GM23338 (cell line): ENCODE measurements around the gene ROR1. TPM values are rescaled to one million over a fixed set of nuclear protein-coding genes. Genes with fewer than 3 reads are reported as not detected.

Experiments used
- ATAC-seq: fragments of 200-7000 bp; cut with Tn5 transposase; 3 replicates; pipeline ENCODE4 v1.9.1; 2020
- DNase-seq: peaks from one replicate; pipeline ENCODE4 v3.0.0-alpha.2; 2015; ENCODE audit warnings: low spot score
- H2AFZ ChIP-seq: fragments of 200-600 bp; sonication (generic); 2 replicates; pipeline ENCODE4 v1.8.0; 2016; ENCODE audit warnings: antibody characterized with exemption, mild to moderate bottlenecking, moderate library complexity
- H3F3A ChIP-seq: fragments of 200-600 bp; sonication (generic); replicated peaks from 2 replicates; pipeline ENCODE4 v1.8.0; 2017; ENCODE audit warnings: antibody characterized with exemption, mixed run types, low read depth
- H3K27ac ChIP-seq: fragments of 200-600 bp; sonication (generic); 2 replicates; pipeline ENCODE4 v1.6.1; 2016; ENCODE audit warnings: low read depth
- H3K27me3 ChIP-seq: fragments of 200-600 bp; sonication (generic); 2 replicates; pipeline ENCODE4 v1.8.0; 2016; ENCODE audit warnings: mild to moderate bottlenecking, mixed run types, moderate library complexity; ENCODE audit not compliant: insufficient read depth
- H3K36me3 ChIP-seq: fragments of 200-600 bp; sonication (generic); 2 replicates; pipeline ENCODE4 v1.8.0; 2016; ENCODE audit warnings: mild to moderate bottlenecking; ENCODE audit not compliant: insufficient read depth
- H3K4me1 ChIP-seq: fragments of 200-600 bp; sonication (generic); 2 replicates; pipeline ENCODE4 v1.8.0; 2016; ENCODE audit warnings: mild to moderate bottlenecking, moderate library complexity; ENCODE audit not compliant: insufficient read depth
- H3K4me2 ChIP-seq: fragments of 200-600 bp; sonication (generic); 2 replicates; pipeline ENCODE4 v1.7.1; 2017; ENCODE audit warnings: mixed run types
- H3K4me3 ChIP-seq: fragments of 200-600 bp; sonication (generic); 2 replicates; pipeline ENCODE4 v1.6.1; 2016; ENCODE audit warnings: mixed run types
- H3K79me2 ChIP-seq: fragments of 200-600 bp; sonication (generic); replicated peaks from 2 replicates; pipeline ENCODE4 v1.8.0; 2017; ENCODE audit warnings: mild to moderate bottlenecking; ENCODE audit not compliant: insufficient read depth
- H3K9me2 ChIP-seq: fragments of 200-600 bp; sonication (generic); 2 replicates; pipeline ENCODE4 v1.8.0; 2017; ENCODE audit not compliant: insufficient read depth
- H4K20me1 ChIP-seq: fragments of 200-600 bp; sonication (generic); replicated peaks from 2 replicates; pipeline ENCODE4 v1.8.0; 2017; ENCODE audit warnings: mild to moderate bottlenecking; ENCODE audit not compliant: insufficient read depth
- H3K27ac Mint-ChIP-seq: 2 replicates; pipeline ENCODE4 v1.8.0; 2020; ENCODE audit warnings: inconsistent platforms, mild to moderate bottlenecking, moderate library complexity, mixed read lengths
- H3K27me3 Mint-ChIP-seq: 3 replicates; pipeline ENCODE4 v1.8.0; 2022; ENCODE audit warnings: low read depth, mild to moderate bottlenecking, moderate library complexity, mixed read lengths, inconsistent platforms; ENCODE audit not compliant: insufficient read depth, poor library complexity
- H3K36me3 Mint-ChIP-seq: 3 replicates; pipeline ENCODE4 v1.8.0; 2021; ENCODE audit warnings: low read depth, mild to moderate bottlenecking, inconsistent platforms, moderate library complexity, mixed read lengths
- H3K4me1 Mint-ChIP-seq: 3 replicates; pipeline ENCODE4 v1.8.0; 2020; ENCODE audit warnings: mild to moderate bottlenecking, inconsistent platforms, mixed read lengths
- H3K4me3 Mint-ChIP-seq: 3 replicates; pipeline ENCODE4 v1.8.0; 2021; ENCODE audit warnings: moderate library complexity, mild to moderate bottlenecking, inconsistent platforms, mixed read lengths
- H3K9me3 Mint-ChIP-seq: 3 replicates; pipeline ENCODE4 v1.8.0; 2020; ENCODE audit warnings: moderate library complexity, mild to moderate bottlenecking, inconsistent platforms, mixed read lengths
- NANOG ChIP-seq: IDR thresholded peaks from 2 replicates; pipeline ENCODE4 v1.6.1; 2016; ENCODE audit warnings: antibody characterized with exemption, borderline replicate concordance
- ZNF114 ChIP-seq: fragments of 250-450 bp; sonication (Bioruptor Pico); IDR thresholded peaks from 2 replicates; pipeline ENCODE4 v1.5.0; 2020; ENCODE audit warnings: mild to moderate bottlenecking, moderate library complexity
- polyA plus RNA-seq: library from polyadenylated mRNA; unstranded; fragments of >200 nt; fragmentation: Nextera tagmentation; extraction: Ambion mirVana; gene quantifications from 2 replicates; pipeline ENCODE4 v1.2.1, GENCODE V29; 2016
- total RNA-seq: library from RNA; depleted of rRNA; stranded (reverse); fragments of >200 nt; shearing (Covaris generic); gene quantifications from 2 replicates; pipeline ENCODE4 v1.2.3, GENCODE V29; 2014
- TF ChIP-seq, protein P1 (sequence below): IDR thresholded peaks from 2 replicates; pipeline ENCODE4 v1.6.1; 2016; ENCODE audit warnings: antibody characterized with exemption
- TF ChIP-seq, protein P2 (sequence below): fragments of 250-450 bp; sonication (Bioruptor Pico); IDR thresholded peaks from 2 replicates; pipeline ENCODE4 v1.5.0; 2020; ENCODE audit warnings: mild to moderate bottlenecking, moderate library complexity

ROR1 gene
- total and polyA plus RNA-seq, 2 experiments from 2014 or later, result 59.7 to 96.0 TPM

DNA sequence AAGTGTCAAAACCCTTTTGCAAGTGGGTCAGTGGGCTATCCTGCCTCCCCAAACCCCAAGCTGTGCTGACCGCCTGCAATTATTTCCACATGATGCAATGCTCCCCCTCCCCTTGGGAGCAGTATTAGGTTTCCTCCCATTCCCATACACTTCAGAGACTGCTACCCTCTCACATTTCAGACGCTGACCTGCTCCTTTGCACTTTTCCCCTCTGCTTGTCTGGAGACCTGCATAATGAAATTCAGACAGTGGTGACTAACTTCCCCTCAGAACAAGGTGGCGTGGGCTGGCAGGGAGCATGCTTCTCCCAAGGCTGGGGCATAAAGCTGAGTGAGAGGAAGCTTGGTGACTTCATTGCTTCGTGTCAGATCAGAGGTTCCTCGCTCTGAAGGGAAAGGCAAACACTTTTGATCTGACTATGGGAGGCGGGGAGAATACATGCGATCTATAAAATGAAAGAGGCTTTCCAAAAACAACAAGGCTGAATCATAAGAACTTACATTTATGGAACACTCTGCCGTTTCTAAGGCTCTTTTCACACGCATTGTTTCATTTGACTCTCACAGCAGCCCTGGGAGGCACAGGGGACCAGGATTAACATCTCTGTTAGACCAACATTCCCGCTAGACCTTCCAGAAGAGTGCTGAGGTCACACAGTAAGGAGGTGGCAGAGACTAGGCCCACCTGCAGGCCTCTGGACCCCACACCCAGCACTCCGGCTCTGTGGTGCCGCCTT is 27.5 kb upstream of the ROR1 start:
- H3K9me3 Mint-ChIP-seq, result peaks cover 3% of the 10 kb centered on the region; the same call in 1 of the 3 replicates
- Histone ChIP-seq H3K4me2 (peak overlapping the region; percentile 49), H3K9me2 (peaks cover 16% of the 10 kb centered on the region), H3K27me3 (no peaks in the 10 kb centered on the region), H4K20me1 (no peaks in the 10 kb centered on the region), H2AFZ (peak overlapping the region; percentile 34), H3K4me1 (peaks cover 20% of the 10 kb centered on the region), H3K27ac (0 out of 2 replicates have a peak overlapping the region, but pooled peaks have one; percentile 15), H3K79me2 (no peaks in the 10 kb centered on the region), H3K4me3 (no peak overlapping the region), H3F3A (0 out of 2 replicates have a peak, but pooled peaks cover 3% of the 10 kb centered on the region), H3K36me3 (no peaks in the 10 kb centered on the region)
- ATAC-seq (peak; percentile 86), DNase-seq (peak; percentile 68)
- H3K4me1 Mint-ChIP-seq, result peaks cover 20% of the 10 kb centered on the region
- peak overlapping the region; percentile 31; the same call in 1 of the 3 replicates for H3K4me3 Mint-ChIP-seq
- TF ChIP-seq, protein P1, sequence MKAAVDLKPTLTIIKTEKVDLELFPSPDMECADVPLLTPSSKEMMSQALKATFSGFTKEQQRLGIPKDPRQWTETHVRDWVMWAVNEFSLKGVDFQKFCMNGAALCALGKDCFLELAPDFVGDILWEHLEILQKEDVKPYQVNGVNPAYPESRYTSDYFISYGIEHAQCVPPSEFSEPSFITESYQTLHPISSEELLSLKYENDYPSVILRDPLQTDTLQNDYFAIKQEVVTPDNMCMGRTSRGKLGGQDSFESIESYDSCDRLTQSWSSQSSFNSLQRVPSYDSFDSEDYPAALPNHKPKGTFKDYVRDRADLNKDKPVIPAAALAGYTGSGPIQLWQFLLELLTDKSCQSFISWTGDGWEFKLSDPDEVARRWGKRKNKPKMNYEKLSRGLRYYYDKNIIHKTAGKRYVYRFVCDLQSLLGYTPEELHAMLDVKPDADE, result no peak
- TF ChIP-seq, protein P2, sequence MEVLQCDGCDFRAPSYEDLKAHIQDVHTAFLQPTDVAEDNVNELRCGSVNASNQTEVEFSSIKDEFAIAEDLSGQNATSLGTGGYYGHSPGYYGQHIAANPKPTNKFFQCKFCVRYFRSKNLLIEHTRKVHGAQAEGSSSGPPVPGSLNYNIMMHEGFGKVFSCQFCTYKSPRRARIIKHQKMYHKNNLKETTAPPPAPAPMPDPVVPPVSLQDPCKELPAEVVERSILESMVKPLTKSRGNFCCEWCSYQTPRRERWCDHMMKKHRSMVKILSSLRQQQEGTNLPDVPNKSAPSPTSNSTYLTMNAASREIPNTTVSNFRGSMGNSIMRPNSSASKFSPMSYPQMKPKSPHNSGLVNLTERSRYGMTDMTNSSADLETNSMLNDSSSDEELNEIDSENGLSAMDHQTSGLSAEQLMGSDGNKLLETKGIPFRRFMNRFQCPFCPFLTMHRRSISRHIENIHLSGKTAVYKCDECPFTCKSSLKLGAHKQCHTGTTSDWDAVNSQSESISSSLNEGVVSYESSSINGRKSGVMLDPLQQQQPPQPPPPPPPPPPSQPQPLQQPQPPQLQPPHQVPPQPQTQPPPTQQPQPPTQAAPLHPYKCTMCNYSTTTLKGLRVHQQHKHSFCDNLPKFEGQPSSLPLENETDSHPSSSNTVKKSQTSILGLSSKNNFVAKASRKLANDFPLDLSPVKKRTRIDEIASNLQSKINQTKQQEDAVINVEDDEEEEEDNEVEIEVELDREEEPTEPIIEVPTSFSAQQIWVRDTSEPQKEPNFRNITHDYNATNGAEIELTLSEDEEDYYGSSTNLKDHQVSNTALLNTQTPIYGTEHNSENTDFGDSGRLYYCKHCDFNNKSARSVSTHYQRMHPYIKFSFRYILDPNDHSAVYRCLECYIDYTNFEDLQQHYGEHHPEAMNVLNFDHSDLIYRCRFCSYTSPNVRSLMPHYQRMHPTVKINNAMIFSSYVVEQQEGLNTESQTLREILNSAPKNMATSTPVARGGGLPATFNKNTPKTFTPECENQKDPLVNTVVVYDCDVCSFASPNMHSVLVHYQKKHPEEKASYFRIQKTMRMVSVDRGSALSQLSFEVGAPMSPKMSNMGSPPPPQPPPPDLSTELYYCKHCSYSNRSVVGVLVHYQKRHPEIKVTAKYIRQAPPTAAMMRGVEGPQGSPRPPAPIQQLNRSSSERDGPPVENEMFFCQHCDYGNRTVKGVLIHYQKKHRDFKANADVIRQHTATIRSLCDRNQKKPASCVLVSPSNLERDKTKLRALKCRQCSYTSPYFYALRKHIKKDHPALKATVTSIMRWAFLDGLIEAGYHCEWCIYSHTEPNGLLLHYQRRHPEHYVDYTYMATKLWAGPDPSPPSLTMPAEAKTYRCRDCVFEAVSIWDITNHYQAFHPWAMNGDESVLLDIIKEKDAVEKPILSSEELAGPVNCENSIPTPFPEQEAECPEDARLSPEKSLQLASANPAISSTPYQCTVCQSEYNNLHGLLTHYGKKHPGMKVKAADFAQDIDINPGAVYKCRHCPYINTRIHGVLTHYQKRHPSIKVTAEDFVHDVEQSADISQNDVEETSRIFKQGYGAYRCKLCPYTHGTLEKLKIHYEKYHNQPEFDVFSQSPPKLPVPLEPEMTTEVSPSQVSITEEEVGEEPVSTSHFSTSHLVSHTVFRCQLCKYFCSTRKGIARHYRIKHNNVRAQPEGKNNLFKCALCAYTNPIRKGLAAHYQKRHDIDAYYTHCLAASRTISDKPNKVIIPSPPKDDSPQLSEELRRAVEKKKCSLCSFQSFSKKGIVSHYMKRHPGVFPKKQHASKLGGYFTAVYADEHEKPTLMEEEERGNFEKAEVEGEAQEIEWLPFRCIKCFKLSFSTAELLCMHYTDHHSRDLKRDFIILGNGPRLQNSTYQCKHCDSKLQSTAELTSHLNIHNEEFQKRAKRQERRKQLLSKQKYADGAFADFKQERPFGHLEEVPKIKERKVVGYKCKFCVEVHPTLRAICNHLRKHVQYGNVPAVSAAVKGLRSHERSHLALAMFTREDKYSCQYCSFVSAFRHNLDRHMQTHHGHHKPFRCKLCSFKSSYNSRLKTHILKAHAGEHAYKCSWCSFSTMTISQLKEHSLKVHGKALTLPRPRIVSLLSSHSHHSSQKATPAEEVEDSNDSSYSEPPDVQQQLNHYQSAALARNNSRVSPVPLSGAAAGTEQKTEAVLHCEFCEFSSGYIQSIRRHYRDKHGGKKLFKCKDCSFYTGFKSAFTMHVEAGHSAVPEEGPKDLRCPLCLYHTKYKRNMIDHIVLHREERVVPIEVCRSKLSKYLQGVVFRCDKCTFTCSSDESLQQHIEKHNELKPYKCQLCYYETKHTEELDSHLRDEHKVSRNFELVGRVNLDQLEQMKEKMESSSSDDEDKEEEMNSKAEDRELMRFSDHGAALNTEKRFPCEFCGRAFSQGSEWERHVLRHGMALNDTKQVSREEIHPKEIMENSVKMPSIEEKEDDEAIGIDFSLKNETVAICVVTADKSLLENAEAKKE (CRISPR knock-in tag), result peak; percentile 80; the same call in 1 of the 2 replicates
- TF ChIP-seq ZNF114 (CRISPR knock-in tag) (no peak), NANOG (no peak)
- peak overlapping the region; percentile 75 for H3K27ac Mint-ChIP-seq
- peaks cover 9% of the 10 kb centered on the region for H3K27me3 Mint-ChIP-seq
- peaks cover 8% of the 10 kb centered on the region; the same call in 1 of the 3 replicates for H3K36me3 Mint-ChIP-seq
